Mucosa of stomach (tissue), 1 donor: ENCODE data around the gene ZFP2.
A peak's percentile ranks its signal among the peaks of the same experiment; 100 is the strongest.
"Not testable (repeated sequence)": the region's sequence is repeated elsewhere in the genome, so short reads cannot be mapped to it uniquely, and the experiment has no call there.

Source experiments
- H3K27me3 ChIP-seq: one replicate; pipeline ENCODE4 v1.7.0; 2013; ENCODE audit warnings: mild to moderate bottlenecking, low read length; ENCODE audit not compliant: control insufficient read depth, insufficient read depth
- H3K36me3 ChIP-seq: one replicate; pipeline ENCODE4 v1.7.0; 2013; ENCODE audit warnings: low read length; ENCODE audit not compliant: control insufficient read depth, insufficient read depth
- H3K4me1 ChIP-seq: one replicate; pipeline ENCODE4 v1.7.0; 2013; ENCODE audit warnings: mild to moderate bottlenecking, low read length; ENCODE audit not compliant: control insufficient read depth, insufficient read depth
- H3K4me3 ChIP-seq: one replicate; pipeline ENCODE4 v1.7.0; 2013; ENCODE audit warnings: low read length
- H3K9ac ChIP-seq: one replicate; pipeline ENCODE4 v1.7.0; 2013; ENCODE audit warnings: mild to moderate bottlenecking, low read length, moderate library complexity
- H3K9me3 ChIP-seq: one replicate; pipeline ENCODE4 v1.7.0; 2013; ENCODE audit warnings: mild to moderate bottlenecking, low read length, moderate library complexity; ENCODE audit not compliant: control insufficient read depth
- donor health status: Pancreatic carcinoma.

The ZFP2 gene

GRCh38 chr5:178883115-178883694 is 12.5 kb upstream of the ZFP2 start:
- not testable (repeated sequence) for H3K36me3 ChIP-seq, H3K27me3 ChIP-seq, H3K4me1 ChIP-seq, H3K9ac ChIP-seq, H3K4me3 ChIP-seq
- H3K9me3 ChIP-seq: peaks cover 17% of the 10 kb centered on the region

GRCh38 chr5:178883815-178884430 is 11.8 kb upstream of the ZFP2 start:
- H3K36me3 ChIP-seq: no peaks in the 10 kb centered on the region
- no peak overlapping the region for H3K4me3 ChIP-seq

GRCh38 chr5:178899289-178899688 is 3.6 kb downstream of the ZFP2 start:
- no peak overlapping the region for H3K4me3 ChIP-seq
- no peak overlapping the region for H3K9ac ChIP-seq
- H3K36me3 ChIP-seq: no peaks in the 10 kb centered on the region
- no peaks in the 10 kb centered on the region for H3K27me3 ChIP-seq
- H3K4me1 ChIP-seq: no peaks in the 10 kb centered on the region
- no peaks in the 10 kb centered on the region for H3K9me3 ChIP-seq

More at GRCh38 chr5:178883815-178884430, 11.8 kb upstream of the ZFP2 start:
- H3K9me3 ChIP-seq: peaks cover 17% of the 10 kb centered on the region
- no peaks in the 10 kb centered on the region for H3K27me3 ChIP-seq
- no peaks in the 10 kb centered on the region for H3K4me1 ChIP-seq
- no peak overlapping the region for H3K9ac ChIP-seq

- H3K27me3 ChIP-seq: no peaks in the 10 kb centered on the region
- no peaks in the 10 kb centered on the region for H3K9me3 ChIP-seq
These were observed 7.1 kb downstream of the ZFP2 start for GRCh38 chr5:178902849-178903248.

GRCh38 chr5:178931846-178932760 is 36.4 kb downstream of the ZFP2 start:
- Histone ChIP-seq H3K36me3 (no peaks in the 10 kb centered on the region), H3K4me1 (no peaks in the 10 kb centered on the region), H3K9me3 (peaks cover 40% of the 10 kb centered on the region), H3K4me3 (peak overlapping the region; percentile 17), H3K27me3 (no peaks in the 10 kb centered on the region), H3K9ac (no peak overlapping the region)

More at GRCh38 chr5:178902849-178903248, 7.1 kb downstream of the ZFP2 start:
- Histone ChIP-seq H3K36me3 (no peaks in the 10 kb centered on the region), H3K4me1 (no peaks in the 10 kb centered on the region), H3K9ac (no peak overlapping the region), H3K4me3 (no peak overlapping the region)

- peaks cover 11% of the 10 kb centered on the region for H3K9me3 ChIP-seq
- H3K27me3 ChIP-seq: no peaks in the 10 kb centered on the region
- H3K36me3 ChIP-seq: no peaks in the 10 kb centered on the region
- H3K9ac ChIP-seq: peak within 1 kb of the TSS; percentile 54
- peak within 1 kb of the TSS; percentile 80 for H3K4me3 ChIP-seq
- no peaks in the 10 kb centered on the region for H3K4me1 ChIP-seq
These were observed 45.1 kb downstream of the ZFP2 start, which contains the start of gene ZNF454 for GRCh38 chr5:178940569-178941360. Gene ZNF454 (plus strand): TSS chr5:178941198. CDS start chr5:178942792, 1,594 bp downstream.

- Histone ChIP-seq H3K27me3 (no peaks in the 10 kb centered on the region), H3K36me3 (no peaks in the 10 kb centered on the region), H3K9ac (peak overlapping the region; percentile 41), H3K4me3 (peak overlapping the region; percentile 80), H3K4me1 (no peaks in the 10 kb centered on the region), H3K9me3 (peaks cover 9% of the 10 kb centered on the region)
These were observed 45.6 kb downstream of the ZFP2 start for GRCh38 chr5:178941361-178941760.

GRCh38 chr5:178965465-178966055 is 69.8 kb downstream of the ZFP2 start:
- H3K9me3 ChIP-seq: peaks cover 53% of the 10 kb centered on the region
- no peaks in the 10 kb centered on the region for H3K4me1 ChIP-seq
- H3K9ac ChIP-seq: no peak overlapping the region
- H3K27me3 ChIP-seq: no peaks in the 10 kb centered on the region
- no peaks in the 10 kb centered on the region for H3K36me3 ChIP-seq
- no peak overlapping the region for H3K4me3 ChIP-seq

GRCh38 chr5:178981381-178981780 is 85.7 kb downstream of the ZFP2 start:
- Histone ChIP-seq H3K9ac (no peak overlapping the region), H3K27me3 (no peaks in the 10 kb centered on the region), H3K9me3 (peaks cover 20% of the 10 kb centered on the region), H3K36me3 (no peaks in the 10 kb centered on the region), H3K4me1 (no peaks in the 10 kb centered on the region), H3K4me3 (no peak overlapping the region)
